HepG2 (cell line): ENCODE measurements around the gene PTPRD.

Experiments
- AGO2 ChIP-seq: fragments of 200-400 bp; formaldehyde crosslinking; optimal IDR thresholded peaks from 2 replicates; pipeline ENCODE3; 2017; ENCODE audit warnings: mild to moderate bottlenecking, low read depth, low read length, moderate library complexity
- ATF7 ChIP-seq, 2 experiments: fragments of 450-650 bp in 1 of 2; sonication (generic) in 1 of 2; formaldehyde crosslinking in 1 of 2; IDR thresholded peaks; 2 replicates each; pipeline versions ENCODE4 v1.4.0 to v1.6.1; 2016 to 2020; ENCODE audit warnings: antibody characterized with exemption in 1 of 2, mild to moderate bottlenecking in 1 of 2, missing genetic modification reagents in 1 of 2
- HMGA1 ChIP-seq: sonication (generic); formaldehyde crosslinking; conservative IDR thresholded peaks from 2 replicates; pipeline ENCODE4 v1.4.0; 2020; ENCODE audit warnings: missing genetic modification reagents
- NFIB ChIP-seq: sonication (generic); formaldehyde crosslinking; IDR thresholded peaks from 2 replicates; pipeline ENCODE4 v1.9.0; 2021; ENCODE audit warnings: missing genetic modification reagents, mild to moderate bottlenecking, borderline replicate concordance
- NR2F6 ChIP-seq, 2 experiments: IDR thresholded peaks; 2 replicates each; pipeline ENCODE4 v1.6.1; 2016; ENCODE audit warnings: antibody characterized with exemption in 1 of 2, mild to moderate bottlenecking in 1 of 2
- SATB2 ChIP-seq: sonication (generic); formaldehyde crosslinking; IDR thresholded peaks from 2 replicates; pipeline ENCODE4 v1.5.0; 2020; ENCODE audit warnings: missing genetic modification reagents
- SMARCC2 ChIP-seq: fragments of 450-650 bp; IDR thresholded peaks from 2 replicates; pipeline ENCODE4 v1.6.1; 2017; ENCODE audit warnings: antibody characterized with exemption, mild to moderate bottlenecking
- SP2 ChIP-seq: sonication (generic); formaldehyde crosslinking; IDR thresholded peaks from 2 replicates; pipeline ENCODE4 v1.5.1; 2020; ENCODE audit warnings: mild to moderate bottlenecking, missing genetic modification reagents
- ZFP36 ChIP-seq: fragments of 150-350 bp; IDR thresholded peaks from 2 replicates; pipeline ENCODE4 v1.6.1; 2018; ENCODE audit warnings: borderline replicate concordance, low read length, low read depth; ENCODE audit not compliant: partially characterized antibody
- TF ChIP-seq, protein P1 (sequence below): IDR thresholded peaks from 2 replicates; pipeline ENCODE4 v1.6.1; 2012; ENCODE audit warnings: low read depth, low read length, improper control_type of control experiment
- TF ChIP-seq, protein P2 (sequence below): sonication (generic); formaldehyde crosslinking; IDR thresholded peaks from 2 replicates; pipeline ENCODE4 v1.5.0; 2020; ENCODE audit warnings: mild to moderate bottlenecking, missing genetic modification reagents, moderate library complexity
- TF ChIP-seq, protein P3 (sequence below): sonication (generic); formaldehyde crosslinking; IDR thresholded peaks from 2 replicates; pipeline ENCODE4 v1.4.0; 2020; ENCODE audit warnings: low read depth, missing genetic modification reagents
- TF ChIP-seq, protein P4 (sequence below), 2 experiments: sonication (generic) in 1 of 2; formaldehyde crosslinking in 1 of 2; IDR thresholded peaks; 2 replicates each; pipeline versions ENCODE4 v1.4.0 to v1.6.1; 2018 to 2020; ENCODE audit warnings: missing genetic modification reagents in 2 of 2, borderline replicate concordance in 1 of 2, low read depth in 1 of 2, mild to moderate bottlenecking in 1 of 2, missing biosample characterization in 1 of 2

DNA sequence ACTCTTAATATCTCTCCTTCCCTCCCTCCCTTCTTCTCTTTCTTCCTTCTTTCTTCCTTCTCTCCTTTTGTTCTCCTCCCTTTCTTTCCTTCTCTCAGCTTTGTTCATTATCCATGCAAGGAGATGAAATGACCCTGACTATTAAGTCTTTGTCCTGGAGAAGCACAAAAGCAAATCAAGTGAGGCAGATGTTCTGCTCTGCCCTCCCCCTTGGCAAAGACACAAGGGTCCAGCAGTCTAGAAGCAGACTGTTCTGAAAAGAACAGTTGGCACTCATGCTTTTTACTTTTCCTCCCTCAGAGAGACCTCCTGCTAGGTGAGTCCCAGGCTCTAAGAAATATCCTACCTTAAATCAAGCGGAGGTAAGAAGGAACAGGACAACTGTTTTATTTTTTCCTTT, 1745.7 kb downstream of the PTPRD start:
- TF ChIP-seq NFIB (CRISPR knock-in tag) (no peak), SP2 (CRISPR knock-in tag) (no peak), SATB2 (no peak), SMARCC2 (no peak), HMGA1 (CRISPR knock-in tag) (no peak), ZFP36 (no peak), NR2F6 (IDR thresholded peaks at IDR 0.05) (no peak), NR2F6 (CRISPR knock-in tag; IDR thresholded peaks at IDR 0.05) (no peak), AGO2 (no peak), ATF7 (IDR thresholded peaks at IDR 0.05) (no peak), ATF7 (CRISPR knock-in tag; IDR thresholded peaks at IDR 0.05) (no peak)
- TF ChIP-seq, protein P1, sequence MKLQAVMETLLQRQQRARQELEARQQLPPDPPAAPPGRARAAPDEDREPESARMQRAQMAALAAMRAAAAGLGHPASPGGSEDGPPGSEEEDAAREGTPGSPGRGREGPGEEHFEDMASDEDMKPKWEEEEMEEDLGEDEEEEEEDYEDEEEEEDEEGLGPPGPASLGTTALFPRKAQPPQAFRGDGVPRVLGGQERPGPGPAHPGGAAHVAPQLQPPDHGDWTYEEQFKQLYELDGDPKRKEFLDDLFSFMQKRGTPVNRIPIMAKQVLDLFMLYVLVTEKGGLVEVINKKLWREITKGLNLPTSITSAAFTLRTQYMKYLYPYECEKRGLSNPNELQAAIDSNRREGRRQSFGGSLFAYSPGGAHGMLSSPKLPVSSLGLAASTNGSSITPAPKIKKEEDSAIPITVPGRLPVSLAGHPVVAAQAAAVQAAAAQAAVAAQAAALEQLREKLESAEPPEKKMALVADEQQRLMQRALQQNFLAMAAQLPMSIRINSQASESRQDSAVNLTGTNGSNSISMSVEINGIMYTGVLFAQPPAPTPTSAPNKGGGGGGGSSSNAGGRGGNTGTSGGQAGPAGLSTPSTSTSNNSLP: no peak
- TF ChIP-seq, protein P2, sequence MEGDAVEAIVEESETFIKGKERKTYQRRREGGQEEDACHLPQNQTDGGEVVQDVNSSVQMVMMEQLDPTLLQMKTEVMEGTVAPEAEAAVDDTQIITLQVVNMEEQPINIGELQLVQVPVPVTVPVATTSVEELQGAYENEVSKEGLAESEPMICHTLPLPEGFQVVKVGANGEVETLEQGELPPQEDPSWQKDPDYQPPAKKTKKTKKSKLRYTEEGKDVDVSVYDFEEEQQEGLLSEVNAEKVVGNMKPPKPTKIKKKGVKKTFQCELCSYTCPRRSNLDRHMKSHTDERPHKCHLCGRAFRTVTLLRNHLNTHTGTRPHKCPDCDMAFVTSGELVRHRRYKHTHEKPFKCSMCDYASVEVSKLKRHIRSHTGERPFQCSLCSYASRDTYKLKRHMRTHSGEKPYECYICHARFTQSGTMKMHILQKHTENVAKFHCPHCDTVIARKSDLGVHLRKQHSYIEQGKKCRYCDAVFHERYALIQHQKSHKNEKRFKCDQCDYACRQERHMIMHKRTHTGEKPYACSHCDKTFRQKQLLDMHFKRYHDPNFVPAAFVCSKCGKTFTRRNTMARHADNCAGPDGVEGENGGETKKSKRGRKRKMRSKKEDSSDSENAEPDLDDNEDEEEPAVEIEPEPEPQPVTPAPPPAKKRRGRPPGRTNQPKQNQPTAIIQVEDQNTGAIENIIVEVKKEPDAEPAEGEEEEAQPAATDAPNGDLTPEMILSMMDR: no peak
- TF ChIP-seq, protein P3, sequence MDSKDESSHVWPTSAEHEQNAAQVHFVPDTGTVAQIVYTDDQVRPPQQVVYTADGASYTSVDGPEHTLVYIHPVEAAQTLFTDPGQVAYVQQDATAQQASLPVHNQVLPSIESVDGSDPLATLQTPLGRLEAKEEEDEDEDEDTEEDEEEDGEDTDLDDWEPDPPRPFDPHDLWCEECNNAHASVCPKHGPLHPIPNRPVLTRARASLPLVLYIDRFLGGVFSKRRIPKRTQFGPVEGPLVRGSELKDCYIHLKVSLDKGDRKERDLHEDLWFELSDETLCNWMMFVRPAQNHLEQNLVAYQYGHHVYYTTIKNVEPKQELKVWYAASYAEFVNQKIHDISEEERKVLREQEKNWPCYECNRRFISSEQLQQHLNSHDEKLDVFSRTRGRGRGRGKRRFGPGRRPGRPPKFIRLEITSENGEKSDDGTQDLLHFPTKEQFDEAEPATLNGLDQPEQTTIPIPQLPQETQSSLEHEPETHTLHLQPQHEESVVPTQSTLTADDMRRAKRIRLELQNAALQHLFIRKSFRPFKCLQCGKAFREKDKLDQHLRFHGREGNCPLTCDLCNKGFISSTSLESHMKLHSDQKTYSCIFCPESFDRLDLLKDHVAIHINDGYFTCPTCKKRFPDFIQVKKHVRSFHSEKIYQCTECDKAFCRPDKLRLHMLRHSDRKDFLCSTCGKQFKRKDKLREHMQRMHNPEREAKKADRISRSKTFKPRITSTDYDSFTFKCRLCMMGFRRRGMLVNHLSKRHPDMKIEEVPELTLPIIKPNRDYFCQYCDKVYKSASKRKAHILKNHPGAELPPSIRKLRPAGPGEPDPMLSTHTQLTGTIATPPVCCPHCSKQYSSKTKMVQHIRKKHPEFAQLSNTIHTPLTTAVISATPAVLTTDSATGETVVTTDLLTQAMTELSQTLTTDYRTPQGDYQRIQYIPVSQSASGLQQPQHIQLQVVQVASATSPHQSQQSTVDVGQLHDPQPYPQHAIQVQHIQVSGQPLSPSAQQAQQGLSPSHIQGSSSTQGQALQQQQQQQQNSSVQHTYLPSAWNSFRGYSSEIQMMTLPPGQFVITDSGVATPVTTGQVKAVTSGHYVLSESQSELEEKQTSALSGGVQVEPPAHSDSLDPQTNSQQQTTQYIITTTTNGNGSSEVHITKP: no peak
- TF ChIP-seq, protein P4, sequence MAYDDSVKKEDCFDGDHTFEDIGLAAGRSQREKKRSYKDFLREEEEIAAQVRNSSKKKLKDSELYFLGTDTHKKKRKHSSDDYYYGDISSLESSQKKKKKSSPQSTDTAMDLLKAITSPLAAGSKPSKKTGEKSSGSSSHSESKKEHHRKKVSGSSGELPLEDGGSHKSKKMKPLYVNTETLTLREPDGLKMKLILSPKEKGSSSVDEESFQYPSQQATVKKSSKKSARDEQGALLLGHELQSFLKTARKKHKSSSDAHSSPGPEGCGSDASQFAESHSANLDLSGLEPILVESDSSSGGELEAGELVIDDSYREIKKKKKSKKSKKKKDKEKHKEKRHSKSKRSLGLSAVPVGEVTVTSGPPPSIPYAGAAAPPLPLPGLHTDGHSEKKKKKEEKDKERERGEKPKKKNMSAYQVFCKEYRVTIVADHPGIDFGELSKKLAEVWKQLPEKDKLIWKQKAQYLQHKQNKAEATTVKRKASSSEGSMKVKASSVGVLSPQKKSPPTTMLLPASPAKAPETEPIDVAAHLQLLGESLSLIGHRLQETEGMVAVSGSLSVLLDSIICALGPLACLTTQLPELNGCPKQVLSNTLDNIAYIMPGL (CRISPR knock-in tag; IDR thresholded peaks at IDR 0.05; ENCODE audit: borderline replicate concordance in 1 of 2, low read depth in 1 of 2): no peak
